ENCODE measurements around the gene COMMD1. TPM values are rescaled to one million over a fixed set of nuclear protein-coding genes. Genes with fewer than 3 reads are reported as not detected.

COMMD1 gene
- total RNA-seq, 1 donor = 60.7 TPM

- no peak overlapping the region for H3K4me3 ChIP-seq (ENCODE audit: low read depth, low read length)
- peak; percentile 46 for TF ChIP-seq CTCF (IDR thresholded peaks at IDR 0.05; ENCODE audit: insufficient read depth, low read length)
Observed at GRCh38 chr2:62014102-62014501, 108.6 kb downstream of the COMMD1 start.

GRCh38 chr2:62016957-62017356 lies 111.5 kb downstream of the COMMD1 start:
- no peak overlapping the region for H3K4me3 ChIP-seq (ENCODE audit: low read depth, low read length)
- DNase-seq (ENCODE audit: low read depth) = no peak
- no peak for TF ChIP-seq CTCF (IDR thresholded peaks at IDR 0.05; ENCODE audit: insufficient read depth, low read length)

More at GRCh38 chr2:62014102-62014501, 108.6 kb downstream of the COMMD1 start:
- DNase-seq (ENCODE audit: low read depth) = peak; percentile 88

GRCh38 chr2:62029910-62030309 lies 124.4 kb downstream of the COMMD1 start:
- no peak for TF ChIP-seq CTCF (IDR thresholded peaks at IDR 0.05; ENCODE audit: insufficient read depth, low read length)
- DNase-seq (ENCODE audit: low read depth) = no peak
- H3K4me3 ChIP-seq (ENCODE audit: low read depth, low read length) = no peak overlapping the region

- H3K4me3 ChIP-seq (ENCODE audit: low read depth, low read length) = no peak overlapping the region
- no peak for TF ChIP-seq CTCF (IDR thresholded peaks at IDR 0.05; ENCODE audit: insufficient read depth, low read length)
- DNase-seq (ENCODE audit: low read depth) = no peak
Observed at GRCh38 chr2:62030902-62031301, 125.4 kb downstream of the COMMD1 start.

GRCh38 chr2:62032096-62032495 lies 126.6 kb downstream of the COMMD1 start:
- TF ChIP-seq CTCF (IDR thresholded peaks at IDR 0.05; ENCODE audit: insufficient read depth, low read length) = no peak
- DNase-seq (ENCODE audit: low read depth) = no peak
- H3K4me3 ChIP-seq (ENCODE audit: low read depth, low read length) = no peak overlapping the region

- no peak for TF ChIP-seq CTCF (IDR thresholded peaks at IDR 0.05; ENCODE audit: insufficient read depth, low read length)
- no peak overlapping the region for H3K4me3 ChIP-seq (ENCODE audit: low read depth, low read length)
- DNase-seq (ENCODE audit: low read depth) = no peak
Observed at GRCh38 chr2:62034715-62035114, 129.2 kb downstream of the COMMD1 start.

GRCh38 chr2:62036229-62036628 lies 130.8 kb downstream of the COMMD1 start:
- no peak for TF ChIP-seq CTCF (IDR thresholded peaks at IDR 0.05; ENCODE audit: insufficient read depth, low read length)
- no peak overlapping the region for H3K4me3 ChIP-seq (ENCODE audit: low read depth, low read length)
- no peak for DNase-seq (ENCODE audit: low read depth)
